Measurements from ENCODE around the gene DGCR2.

DGCR2 gene

GRCh38 chr22:19128009-19128401 lies 5.8 kb upstream of the DGCR2 start:
- no peak for DNase-seq (ENCODE audit: extremely low read depth in 1 of 2, low read depth in 1 of 2)

- DNase-seq (ENCODE audit: extremely low read depth in 1 of 2, low read depth in 1 of 2), result no peak
Observed at GRCh38 chr22:19127329-19128008, 5.3 kb upstream of the DGCR2 start.

GRCh38 chr22:19126309-19127273 lies 4.4 kb upstream of the DGCR2 start:
- DNase-seq (ENCODE audit: extremely low read depth in 1 of 2, low read depth in 1 of 2), result no peak

- DNase-seq (ENCODE audit: extremely low read depth in 1 of 2, low read depth in 1 of 2), result no peak
Observed at GRCh38 chr22:19125474-19126308, 3.5 kb upstream of the DGCR2 start.

- no peak for DNase-seq (ENCODE audit: extremely low read depth in 1 of 2, low read depth in 1 of 2)
Observed at GRCh38 chr22:19125011-19125410, 2.8 kb upstream of the DGCR2 start.

- DNase-seq (ENCODE audit: extremely low read depth in 1 of 2, low read depth in 1 of 2), result no peak
Observed at GRCh38 chr22:19124377-19124776, 2.2 kb upstream of the DGCR2 start.

- DNase-seq (ENCODE audit: extremely low read depth in 1 of 2, low read depth in 1 of 2), result no peak
Observed at GRCh38 chr22:19123936-19124335, 1.7 kb upstream of the DGCR2 start.

GRCh38 chr22:19122752-19123492 lies 710 bp upstream of the DGCR2 start:
- no peak for DNase-seq (ENCODE audit: extremely low read depth in 1 of 2, low read depth in 1 of 2)

- peak in 1 of 2 donors; percentile 14 for DNase-seq (ENCODE audit: extremely low read depth in 1 of 2, low read depth in 1 of 2)
Observed at GRCh38 chr22:19121631-19122142, 525 bp downstream of the DGCR2 start.

- no peak for DNase-seq (ENCODE audit: extremely low read depth in 1 of 2, low read depth in 1 of 2)
Observed at GRCh38 chr22:19120829-19121630, 1.2 kb downstream of the DGCR2 start.

- no peak for DNase-seq (ENCODE audit: extremely low read depth in 1 of 2, low read depth in 1 of 2)
Observed at GRCh38 chr22:19119949-19120348, 2.3 kb downstream of the DGCR2 start.

- DNase-seq (ENCODE audit: extremely low read depth in 1 of 2, low read depth in 1 of 2), result no peak
Observed at GRCh38 chr22:19118329-19118880, 3.8 kb downstream of the DGCR2 start.

GRCh38 chr22:19117111-19117512 lies 5.1 kb downstream of the DGCR2 start:
- no peak for DNase-seq (ENCODE audit: extremely low read depth in 1 of 2, low read depth in 1 of 2)

GRCh38 chr22:19115628-19116027 lies 6.6 kb downstream of the DGCR2 start:
- no peak for DNase-seq (ENCODE audit: extremely low read depth in 1 of 2, low read depth in 1 of 2)

GRCh38 chr22:19114984-19115552 lies 7.1 kb downstream of the DGCR2 start:
- DNase-seq (ENCODE audit: extremely low read depth in 1 of 2, low read depth in 1 of 2), result no peak

- DNase-seq (ENCODE audit: extremely low read depth in 1 of 2, low read depth in 1 of 2), result no peak
Observed at GRCh38 chr22:19113429-19113828, 8.8 kb downstream of the DGCR2 start.

GRCh38 chr22:19111584-19111983 lies 10.6 kb downstream of the DGCR2 start:
- DNase-seq (ENCODE audit: extremely low read depth in 1 of 2, low read depth in 1 of 2), result no peak

- no peak for DNase-seq (ENCODE audit: extremely low read depth in 1 of 2, low read depth in 1 of 2)
Observed at GRCh38 chr22:19111140-19111539, 11.1 kb downstream of the DGCR2 start.

GRCh38 chr22:19110646-19111045 lies 11.6 kb downstream of the DGCR2 start:
- no peak for DNase-seq (ENCODE audit: extremely low read depth in 1 of 2, low read depth in 1 of 2)

Data from activated CD8-positive, alpha-beta memory T cell treated with anti-CD3 and anti-CD28 coated beads for 1 hour (primary cell).